Right forelimb (tissue), 1 donor: ENCODE measurements around the gene CD24.
A peak's percentile ranks its signal among the peaks of the same experiment; 100 is the strongest.
"Not testable (repeated sequence)": the region's sequence is repeated elsewhere in the genome, so short reads cannot be mapped to it uniquely, and the experiment has no call there.

ENCODE experiments used
- DNase-seq: peaks from one replicate; pipeline ENCODE4 v3.0.0-alpha.2; 2018

Gene CD24

GRCh38 chr6:106974336-106974998 is at the start of gene CD24:
Gene CD24 (minus strand): TSS chr6:106974729. CDS start chr6:106974646, 83 bp downstream.
- DNase-seq: peak; percentile 72

DNA sequence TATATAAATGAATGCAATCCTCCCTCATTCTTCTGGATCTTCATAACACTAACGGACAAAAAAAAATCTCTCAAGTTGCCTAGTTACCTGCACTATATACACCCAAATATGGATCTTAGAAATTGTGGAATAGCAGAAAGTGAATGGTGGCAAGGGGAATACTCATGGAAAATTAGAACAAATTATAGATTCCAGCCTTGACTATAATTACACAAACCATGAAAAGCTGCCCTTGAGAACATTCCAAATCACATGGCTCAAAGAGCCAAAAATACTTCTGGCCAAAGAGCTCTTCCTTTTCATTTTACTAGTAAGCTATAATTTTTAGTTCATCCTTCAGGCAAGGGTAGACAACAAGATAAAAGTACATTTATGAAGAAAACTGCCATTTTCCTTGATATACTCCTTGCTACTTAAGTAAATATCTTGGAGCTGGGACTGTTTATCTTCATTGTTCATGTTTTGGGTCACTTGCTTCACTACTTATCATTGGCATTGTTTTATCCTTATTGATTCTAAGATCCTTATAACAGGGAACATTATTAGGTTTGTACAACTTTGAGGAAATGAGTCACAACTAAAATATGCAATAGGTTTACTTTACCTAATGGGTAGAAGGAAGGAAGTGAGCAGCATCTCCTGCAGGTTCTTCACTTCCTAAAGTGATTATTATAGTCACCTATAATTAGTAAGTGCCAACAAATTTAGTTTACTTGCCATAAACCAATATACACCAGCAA is 47.1 kb upstream of the CD24 start:
- DNase-seq: no peak

- no peak for DNase-seq
Measured at GRCh38 chr6:107020239-107020638, 45.7 kb upstream of the CD24 start.

- DNase-seq: not testable (repeated sequence)
Measured at GRCh38 chr6:107019628-107020027, 45.1 kb upstream of the CD24 start.

- no peak for DNase-seq
Measured at GRCh38 chr6:107019047-107019446, 44.5 kb upstream of the CD24 start.

- no peak for DNase-seq
Measured at GRCh38 chr6:107009499-107009898, 35.0 kb upstream of the CD24 start.

GRCh38 chr6:106997392-106998158 is 23.0 kb upstream of the CD24 start:
- DNase-seq: peak; percentile 66

- no peak for DNase-seq
Measured at GRCh38 chr6:106995640-106996039, 21.1 kb upstream of the CD24 start.

- DNase-seq: not testable (repeated sequence)
Measured at GRCh38 chr6:106989737-106990136, 15.2 kb upstream of the CD24 start.

DNA sequence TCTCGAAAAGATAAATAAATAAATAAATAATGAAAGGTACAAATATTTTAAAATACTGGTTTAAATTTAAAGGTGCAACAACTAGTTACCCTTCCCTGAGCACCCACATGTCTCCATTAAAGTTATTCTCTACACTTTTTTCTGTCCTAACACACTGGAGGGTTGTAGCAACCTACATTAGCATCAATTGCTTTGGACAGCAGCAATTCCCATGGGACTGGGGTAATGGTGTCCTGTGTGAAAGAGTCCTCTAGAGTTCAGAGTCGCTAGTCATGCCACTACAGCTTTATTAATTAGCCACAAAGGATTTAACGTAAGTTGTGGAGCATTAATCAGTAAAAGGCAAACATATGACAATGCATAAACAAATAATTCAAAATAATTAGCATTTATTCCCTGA is 14.1 kb upstream of the CD24 start:
- no peak for DNase-seq

DNA sequence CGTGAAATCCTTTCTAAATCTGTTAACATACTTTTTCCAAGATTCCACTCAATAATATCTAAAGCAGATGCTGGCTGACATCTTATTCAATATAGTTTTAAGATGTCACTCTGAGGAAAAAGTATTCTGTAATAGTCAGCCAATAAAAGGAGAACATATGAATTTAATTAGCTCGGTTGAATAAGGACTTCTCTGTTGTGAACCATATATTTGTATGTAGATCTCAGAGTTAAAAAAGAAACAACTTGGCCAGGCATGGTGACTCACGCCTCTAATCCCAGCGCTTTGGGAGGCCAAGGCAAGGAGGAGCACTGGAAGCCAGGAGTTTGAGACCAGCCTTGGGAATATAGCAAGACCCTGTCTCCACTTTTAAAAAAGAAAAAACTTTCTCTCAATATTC is 7.4 kb upstream of the CD24 start:
- DNase-seq: peak; percentile 50

DNA sequence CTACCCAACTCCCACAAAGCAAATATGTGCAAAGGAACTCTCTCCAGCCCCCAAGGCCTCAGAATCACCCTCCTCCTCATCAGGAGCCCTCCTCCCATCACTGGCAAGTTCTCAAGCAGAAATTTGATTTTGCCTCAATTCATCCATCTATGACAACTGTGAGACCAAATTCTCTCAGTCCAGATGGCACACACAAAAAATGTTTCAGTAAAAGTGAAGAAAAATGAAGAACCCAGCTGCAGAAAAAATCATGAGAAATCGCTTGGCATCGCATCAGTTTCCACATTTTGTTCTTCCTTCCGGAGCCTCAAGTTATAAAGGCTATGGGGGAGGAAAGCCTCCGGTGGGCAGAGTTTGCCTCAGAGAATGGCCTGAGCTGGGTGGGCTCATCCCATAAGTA is 6.4 kb upstream of the CD24 start:
- DNase-seq: no peak

- DNase-seq: peak; percentile 93
Measured at GRCh38 chr6:106979435-106979884, 4.9 kb upstream of the CD24 start.

- DNase-seq: no peak
Measured at GRCh38 chr6:106977246-106977645, 2.7 kb upstream of the CD24 start.

DNA sequence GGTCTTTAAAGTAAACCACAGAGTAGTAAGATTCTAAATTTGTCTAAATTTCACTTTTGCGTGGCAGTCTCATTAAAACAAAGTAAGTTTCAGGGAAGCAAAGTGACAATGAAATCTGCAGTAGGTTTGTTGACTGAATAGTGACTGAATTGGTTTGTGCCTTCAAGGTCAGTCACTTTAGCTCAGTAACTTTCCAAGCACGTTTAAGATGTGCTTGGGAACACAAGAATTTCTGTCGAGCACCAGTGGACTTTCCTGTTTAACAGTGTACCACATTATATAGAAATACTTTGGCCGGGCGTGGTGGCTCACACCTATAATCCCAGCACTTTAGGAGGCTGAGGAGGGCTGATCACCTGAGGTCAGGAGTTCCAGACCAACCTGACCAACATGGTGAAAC is 1.7 kb upstream of the CD24 start:
- DNase-seq: no peak

DNA sequence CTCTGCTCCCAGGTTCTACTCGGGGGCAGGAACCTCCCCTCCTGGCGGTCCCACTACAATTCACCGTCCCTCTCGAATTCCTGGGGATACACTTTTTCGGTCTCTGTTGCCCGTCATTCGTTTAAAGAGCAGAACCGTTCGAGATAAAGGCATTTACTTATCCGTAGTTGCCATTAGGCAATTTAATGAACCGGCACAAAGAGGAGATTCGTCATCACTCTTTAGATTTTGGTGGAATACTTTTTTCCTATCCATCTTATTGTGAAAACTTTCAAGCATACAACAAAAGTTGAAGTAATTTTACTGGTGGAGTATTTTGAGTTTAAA is 1.2 kb upstream of the CD24 start:
- no peak for DNase-seq

- DNase-seq: peak; percentile 72
Measured at GRCh38 chr6:106974999-106975737, 639 bp upstream of the CD24 start.

DNA sequence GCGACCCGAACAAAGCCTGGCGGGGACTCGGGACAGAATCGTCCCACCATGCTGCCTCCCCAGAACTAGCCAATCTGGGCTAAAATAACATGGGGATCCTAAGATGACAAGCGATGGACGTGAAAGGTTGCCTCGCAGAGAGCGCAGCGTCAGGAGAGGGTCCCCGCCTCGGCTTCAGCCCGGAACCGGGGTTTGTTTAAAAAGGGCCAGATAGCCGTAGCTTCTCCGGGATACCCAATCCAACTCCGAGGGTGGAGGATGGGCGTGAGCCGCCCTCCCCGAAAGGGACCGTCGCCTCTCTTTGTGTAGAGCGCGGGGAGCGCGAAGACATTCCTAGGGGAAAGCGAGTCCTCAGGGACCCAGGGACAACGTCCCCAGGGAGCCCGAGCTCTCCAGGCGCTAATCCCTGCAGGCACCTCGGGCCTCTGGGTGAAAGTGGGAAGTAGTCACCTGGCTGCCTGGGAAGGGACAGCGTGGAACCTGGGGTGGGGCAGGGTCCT is 643 bp downstream of the CD24 start:
- DNase-seq: peak; percentile 61

DNA sequence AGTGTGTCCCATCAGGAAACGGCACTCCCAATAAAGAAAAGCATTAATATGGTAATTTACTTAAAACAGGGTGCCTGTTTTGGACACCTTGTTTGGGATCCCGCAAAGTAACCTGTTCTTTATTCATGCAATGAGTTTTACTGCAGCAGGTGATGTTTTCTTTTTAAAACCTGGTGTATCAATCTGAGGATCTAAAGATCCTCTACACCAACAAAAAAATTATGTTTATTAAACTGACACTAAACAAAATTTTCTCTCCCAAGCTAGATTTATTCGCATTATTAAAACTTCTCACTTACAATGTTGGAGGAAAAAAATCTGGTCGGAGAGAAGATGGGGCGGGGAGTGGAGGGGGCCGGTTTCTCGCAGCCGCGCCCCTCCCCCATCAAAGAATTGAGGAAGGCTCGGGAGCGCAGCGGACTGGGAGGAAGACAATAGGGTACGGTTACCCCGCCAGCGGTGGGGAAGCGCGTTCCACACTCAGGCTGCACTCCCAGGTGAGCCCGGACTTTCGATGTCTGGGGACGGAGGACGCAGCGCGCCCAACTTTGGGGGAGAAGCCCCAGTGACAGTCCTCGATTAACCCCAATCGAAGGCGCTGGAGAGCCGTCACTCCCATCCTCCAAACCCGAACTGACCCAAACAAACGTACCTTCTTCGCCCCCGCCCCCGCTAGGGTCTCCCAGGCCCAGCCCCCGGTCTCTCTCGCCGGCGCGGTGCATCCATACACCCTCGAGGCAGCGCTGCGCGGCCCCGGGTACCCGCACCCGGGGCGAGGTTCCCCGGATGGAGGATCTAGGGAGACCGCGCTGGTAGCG is 1.3 kb downstream of the CD24 start:
- peak; percentile 58 for DNase-seq

GRCh38 chr6:106972500-106972899 is 2.0 kb downstream of the CD24 start:
- DNase-seq: no peak

DNA sequence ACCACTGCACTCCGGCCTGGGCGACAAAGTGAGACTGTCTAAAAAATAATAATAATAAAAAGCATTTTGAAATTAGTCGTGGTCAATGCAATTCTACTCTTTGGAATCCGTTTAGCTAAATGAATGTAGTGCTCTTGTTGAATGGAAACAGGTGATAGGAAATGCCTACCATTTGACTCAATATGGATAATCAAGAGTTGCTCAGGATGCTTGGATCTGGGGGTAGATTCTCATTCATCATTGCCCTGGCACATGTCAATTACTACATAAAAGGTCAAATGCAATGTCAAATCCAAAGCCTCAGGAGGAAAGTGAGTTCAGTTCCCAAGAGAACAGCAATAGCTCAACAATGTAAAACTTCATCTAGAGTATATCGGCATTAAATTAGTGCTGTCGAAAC is 3.8 kb downstream of the CD24 start:
- not testable (repeated sequence) for DNase-seq
